Measurements from ENCODE around the gene HMGB1.
"Not testable (repeated sequence)": the region's sequence is repeated elsewhere in the genome, so short reads cannot be mapped to it uniquely, and the experiment has no call there.

DNA sequence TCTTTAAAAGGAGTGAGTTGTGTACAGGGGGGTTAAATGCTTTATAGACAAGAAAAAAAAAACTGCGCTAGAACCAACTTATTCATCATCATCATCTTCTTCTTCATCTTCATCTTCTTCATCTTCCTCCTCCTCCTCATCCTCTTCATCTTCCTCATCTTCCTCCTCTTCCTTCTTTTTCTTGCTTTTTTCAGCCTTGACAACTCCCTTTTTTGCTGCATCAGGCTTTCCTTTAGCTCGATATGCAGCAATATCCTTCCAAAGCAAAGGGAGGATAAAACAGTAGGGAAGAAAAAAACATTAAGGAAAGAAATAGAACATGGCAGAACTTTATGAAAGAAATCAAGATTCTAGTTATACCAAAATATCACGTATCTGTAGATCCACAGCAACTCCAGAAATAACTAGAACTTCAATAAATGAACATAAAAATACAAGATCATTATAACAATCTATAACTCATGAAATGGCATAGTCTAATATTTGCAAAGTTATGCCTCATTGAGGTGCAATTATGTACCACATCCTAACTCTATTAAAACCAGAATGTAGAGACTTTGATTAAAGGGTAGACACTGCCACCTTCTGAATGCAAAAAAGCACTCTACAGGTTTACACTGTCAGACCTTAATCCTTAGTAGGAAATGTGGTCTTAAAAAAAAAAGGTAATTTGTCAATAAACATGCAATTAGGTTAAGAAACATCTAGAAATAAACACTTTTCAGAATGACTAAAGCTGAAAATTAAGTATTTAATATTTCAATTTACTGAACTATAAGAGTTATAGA is 4.3 kb downstream of the HMGB1 start:
- TF ChIP-seq CTCF (conservative IDR thresholded peaks at IDR 0.05; ENCODE audit: low read depth in 2 of 2), result peak in 1 of 2 experiments; percentile 12; a peak in 1 of 4 replicates
- TF ChIP-seq ZNF331 (CRISPR knock-in tag; IDR thresholded peaks at IDR 0.05; ENCODE audit: low read depth); POLR2AphosphoS5 (IDR thresholded peaks at IDR 0.05; ENCODE audit: low read depth); JUNB (IDR thresholded peaks at IDR 0.05; ENCODE audit: unreplicated experiment); REST (IDR thresholded peaks at IDR 0.05; ENCODE audit: unreplicated experiment); EZH2phosphoT487 (IDR thresholded peaks at IDR 0.05; ENCODE audit: unreplicated experiment); EZH2 (IDR thresholded peaks at IDR 0.05; ENCODE audit: low read depth, unreplicated experiment); NANOG (IDR thresholded peaks at IDR 0.05; ENCODE audit: borderline replicate concordance); ETS1 (IDR thresholded peaks at IDR 0.05); CREB1 (CRISPR knock-in tag; IDR thresholded peaks at IDR 0.05; ENCODE audit: low read depth); ZNF114 (CRISPR knock-in tag; IDR thresholded peaks at IDR 0.05): not testable (repeated sequence)
